WERI-Rb-1 (cell line): Measurements from ENCODE around the gene PIRT.

Source experiments
- DNase-seq: peaks from one replicate; pipeline ENCODE4 v3.0.0-alpha.2; 2020
- H3K27ac ChIP-seq: fragments of 250-450 bp; sonication (Bioruptor Pico); 2 replicates; pipeline ENCODE4 v1.5.1; 2020; ENCODE audit warnings: mild to moderate bottlenecking, moderate library complexity
- H3K27me3 ChIP-seq: fragments of 250-450 bp; sonication (Bioruptor Pico); 2 replicates; pipeline ENCODE4 v1.5.1; 2021; ENCODE audit warnings: mild to moderate bottlenecking, low read depth, moderate library complexity; ENCODE audit not compliant: insufficient read depth, severe bottlenecking
- H3K36me3 ChIP-seq: fragments of 250-450 bp; sonication (Bioruptor Pico); 2 replicates; pipeline ENCODE4 v1.5.1; 2020; ENCODE audit warnings: mild to moderate bottlenecking, moderate library complexity
- H3K4me3 ChIP-seq: 2 replicates; pipeline ENCODE4 v1.5.1; 2011; ENCODE audit warnings: low read depth, mild to moderate bottlenecking, control low read depth, low read length
- H3K9me3 ChIP-seq: fragments of 250-450 bp; sonication (Bioruptor Pico); 2 replicates; pipeline ENCODE4 v1.5.1; 2021; ENCODE audit warnings: mild to moderate bottlenecking, moderate library complexity; ENCODE audit not compliant: severe bottlenecking
- CTCF ChIP-seq: IDR thresholded peaks from 2 replicates; pipeline ENCODE4 v1.5.1; 2011; ENCODE audit warnings: low read depth, mild to moderate bottlenecking, control low read depth, inconsistent platforms, low read length

Gene PIRT

GRCh38 chr17:10837921-10838320 is at the start of gene PIRT:
Gene PIRT (minus strand): TSS chr17:10838087. CDS start chr17:10825645, 12,442 bp downstream.
- H3K27ac ChIP-seq = no peak within 1 kb of the TSS
- H3K36me3 ChIP-seq = no peaks in the 10 kb centered on the region
- TF ChIP-seq CTCF = no peak
- no peak for DNase-seq
- H3K27me3 ChIP-seq = no peaks in the 10 kb centered on the region
- no peak within 1 kb of the TSS for H3K4me3 ChIP-seq
- no peaks in the 10 kb centered on the region for H3K9me3 ChIP-seq

GRCh38 chr17:10881959-10882358 is 44.1 kb upstream of the PIRT start:
- Histone ChIP-seq H3K27ac (no peak overlapping the region), H3K9me3 (no peaks in the 10 kb centered on the region), H3K4me3 (no peak overlapping the region), H3K27me3 (peaks cover 29% of the 10 kb centered on the region), H3K36me3 (no peaks in the 10 kb centered on the region)
- DNase-seq = no peak
- no peak for TF ChIP-seq CTCF

- DNase-seq = peak; percentile 43
- TF ChIP-seq CTCF = peak; percentile 78
- Histone ChIP-seq H3K27me3 (peaks cover 31% of the 10 kb centered on the region), H3K36me3 (no peaks in the 10 kb centered on the region), H3K27ac (no peak overlapping the region), H3K9me3 (no peaks in the 10 kb centered on the region), H3K4me3 (no peak overlapping the region)
Measured at GRCh38 chr17:10879190-10879836, 41.4 kb upstream of the PIRT start.

GRCh38 chr17:10875984-10876555 is 38.2 kb upstream of the PIRT start:
- peak; percentile 62 for DNase-seq
- peak; percentile 71 for TF ChIP-seq CTCF

GRCh38 chr17:10875430-10875851 is 37.6 kb upstream of the PIRT start:
- H3K27ac ChIP-seq = no peak overlapping the region
- TF ChIP-seq CTCF = no peak
- H3K36me3 ChIP-seq = no peaks in the 10 kb centered on the region
- no peak for DNase-seq
- H3K9me3 ChIP-seq = no peaks in the 10 kb centered on the region
- H3K4me3 ChIP-seq = no peak overlapping the region
- peaks cover 24% of the 10 kb centered on the region for H3K27me3 ChIP-seq

More at GRCh38 chr17:10875984-10876555, 38.2 kb upstream of the PIRT start:
- H3K4me3 ChIP-seq = no peak overlapping the region
- no peaks in the 10 kb centered on the region for H3K36me3 ChIP-seq
- no peak overlapping the region for H3K27ac ChIP-seq
- no peaks in the 10 kb centered on the region for H3K9me3 ChIP-seq
- H3K27me3 ChIP-seq = peaks cover 27% of the 10 kb centered on the region

- H3K4me3 ChIP-seq = no peak overlapping the region
- H3K27me3 ChIP-seq = peaks cover 2% of the 10 kb centered on the region
- no peaks in the 10 kb centered on the region for H3K9me3 ChIP-seq
- no peak for DNase-seq
- no peaks in the 10 kb centered on the region for H3K36me3 ChIP-seq
- H3K27ac ChIP-seq = no peak overlapping the region
- TF ChIP-seq CTCF = no peak
Measured at GRCh38 chr17:10871914-10872313, 34.0 kb upstream of the PIRT start.
